ENCODE data around the gene BASP1. TPM values are rescaled to one million over a fixed set of nuclear protein-coding genes. Genes with fewer than 3 reads are reported as not detected.

Gene BASP1
- polyA plus RNA-seq, 1 donor from 2014 or later: 974 TPM

- H4K20me1 ChIP-seq (ENCODE audit: insufficient read depth): peaks cover 83% of the 10 kb centered on the region
- H3K36me3 ChIP-seq (ENCODE audit: insufficient read depth, low read length): peaks cover 12% of the 10 kb centered on the region
- no peaks in the 10 kb centered on the region for H3K9me3 ChIP-seq (ENCODE audit: low read length)
- H3K79me2 ChIP-seq (replicated peaks; ENCODE audit: insufficient read depth, low read length): peaks cover 97% of the 10 kb centered on the region
- no peak overlapping the region for H2AFZ ChIP-seq (ENCODE audit: low read depth, low read length)
- H3K4me2 ChIP-seq (ENCODE audit: low read length): no peak overlapping the region
- H3F3A ChIP-seq (ENCODE audit: insufficient read depth, low read length, poor library complexity, severe bottlenecking): no peaks in the 10 kb centered on the region
- no peak overlapping the region for H3K9ac ChIP-seq (ENCODE audit: low read length)
- no peaks in the 10 kb centered on the region for H3K9me2 ChIP-seq (ENCODE audit: insufficient read depth, low read length)
- no peak overlapping the region for H3K4me3 ChIP-seq (ENCODE audit: low read length)
- H3K27me3 ChIP-seq (ENCODE audit: insufficient read depth, low read depth, low read length): no peaks in the 10 kb centered on the region
- no peak overlapping the region for H3K27ac ChIP-seq (ENCODE audit: low read length)
- no peak for TF ChIP-seq RAD21 (conservative IDR thresholded peaks at IDR 0.05)
- TF ChIP-seq EZH2 (IDR thresholded peaks at IDR 0.05; ENCODE audit: borderline replicate concordance, insufficient read depth, low read length, poor library complexity, severe bottlenecking): no peak
- no peak for TF ChIP-seq TAF1 (IDR thresholded peaks at IDR 0.05; ENCODE audit: low read depth)
- TF ChIP-seq CTCF (IDR thresholded peaks at IDR 0.05; ENCODE audit: poor library complexity, severe bottlenecking): no peak
- no peak for TF ChIP-seq MXI1 (conservative IDR thresholded peaks at IDR 0.05; ENCODE audit: poor library complexity, severe bottlenecking)
- TF ChIP-seq POLR2AphosphoS5 (IDR thresholded peaks at IDR 0.05): no peak
- TF ChIP-seq REST (IDR thresholded peaks at IDR 0.05; ENCODE audit: borderline replicate concordance): no peak
- TF ChIP-seq SMC3 (conservative IDR thresholded peaks at IDR 0.05; ENCODE audit: poor library complexity): no peak
- no peak for TF ChIP-seq EP300 (conservative IDR thresholded peaks at IDR 0.05; ENCODE audit: poor library complexity, severe bottlenecking)
Observed at GRCh38 chr5:17239953-17240352, 22.5 kb downstream of the BASP1 start.

- Histone ChIP-seq H3K36me3 (ENCODE audit: insufficient read depth, low read length) (peaks cover 9% of the 10 kb centered on the region), H3K9me3 (ENCODE audit: low read length) (no peaks in the 10 kb centered on the region), H3K27ac (ENCODE audit: low read length) (no peak overlapping the region), H3K27me3 (ENCODE audit: insufficient read depth, low read depth, low read length) (no peaks in the 10 kb centered on the region), H3K9ac (ENCODE audit: low read length) (no peak overlapping the region), H3K4me2 (ENCODE audit: low read length) (no peak overlapping the region), H3F3A (ENCODE audit: insufficient read depth, low read length, poor library complexity, severe bottlenecking) (no peaks in the 10 kb centered on the region), H3K9me2 (ENCODE audit: insufficient read depth, low read length) (no peaks in the 10 kb centered on the region), H3K4me3 (ENCODE audit: low read length) (no peak overlapping the region), H3K79me2 (replicated peaks; ENCODE audit: insufficient read depth, low read length) (peaks cover 98% of the 10 kb centered on the region), H2AFZ (ENCODE audit: low read depth, low read length) (no peak overlapping the region), H4K20me1 (ENCODE audit: insufficient read depth) (peaks cover 87% of the 10 kb centered on the region)
- TF ChIP-seq SMC3 (conservative IDR thresholded peaks at IDR 0.05; ENCODE audit: poor library complexity): no peak
- no peak for TF ChIP-seq MXI1 (conservative IDR thresholded peaks at IDR 0.05; ENCODE audit: poor library complexity, severe bottlenecking)
- no peak for TF ChIP-seq POLR2AphosphoS5 (IDR thresholded peaks at IDR 0.05)
- TF ChIP-seq REST (IDR thresholded peaks at IDR 0.05; ENCODE audit: borderline replicate concordance): no peak
- no peak for TF ChIP-seq EP300 (conservative IDR thresholded peaks at IDR 0.05; ENCODE audit: poor library complexity, severe bottlenecking)
- no peak for TF ChIP-seq RAD21 (conservative IDR thresholded peaks at IDR 0.05)
- TF ChIP-seq EZH2 (IDR thresholded peaks at IDR 0.05; ENCODE audit: borderline replicate concordance, insufficient read depth, low read length, poor library complexity, severe bottlenecking): no peak
- TF ChIP-seq CTCF (IDR thresholded peaks at IDR 0.05; ENCODE audit: poor library complexity, severe bottlenecking): no peak
- no peak for TF ChIP-seq TAF1 (IDR thresholded peaks at IDR 0.05; ENCODE audit: low read depth)
Observed at GRCh38 chr5:17240487-17240886, 23.1 kb downstream of the BASP1 start.

Data from neural cell (in vitro differentiated cells).